ENCODE measurements around the gene RBP2.

GRCh38 chr3:139468399-139468798, 7.9 kb downstream of the RBP2 start:
- TF ChIP-seq EZH2 (IDR thresholded peaks at IDR 0.05; ENCODE audit: borderline replicate concordance, low read length) = no peak
- TF ChIP-seq, protein P1, sequence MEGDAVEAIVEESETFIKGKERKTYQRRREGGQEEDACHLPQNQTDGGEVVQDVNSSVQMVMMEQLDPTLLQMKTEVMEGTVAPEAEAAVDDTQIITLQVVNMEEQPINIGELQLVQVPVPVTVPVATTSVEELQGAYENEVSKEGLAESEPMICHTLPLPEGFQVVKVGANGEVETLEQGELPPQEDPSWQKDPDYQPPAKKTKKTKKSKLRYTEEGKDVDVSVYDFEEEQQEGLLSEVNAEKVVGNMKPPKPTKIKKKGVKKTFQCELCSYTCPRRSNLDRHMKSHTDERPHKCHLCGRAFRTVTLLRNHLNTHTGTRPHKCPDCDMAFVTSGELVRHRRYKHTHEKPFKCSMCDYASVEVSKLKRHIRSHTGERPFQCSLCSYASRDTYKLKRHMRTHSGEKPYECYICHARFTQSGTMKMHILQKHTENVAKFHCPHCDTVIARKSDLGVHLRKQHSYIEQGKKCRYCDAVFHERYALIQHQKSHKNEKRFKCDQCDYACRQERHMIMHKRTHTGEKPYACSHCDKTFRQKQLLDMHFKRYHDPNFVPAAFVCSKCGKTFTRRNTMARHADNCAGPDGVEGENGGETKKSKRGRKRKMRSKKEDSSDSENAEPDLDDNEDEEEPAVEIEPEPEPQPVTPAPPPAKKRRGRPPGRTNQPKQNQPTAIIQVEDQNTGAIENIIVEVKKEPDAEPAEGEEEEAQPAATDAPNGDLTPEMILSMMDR (IDR thresholded peaks at IDR 0.05; ENCODE audit: low read length) = no peak
